Activated CD4-positive, alpha-beta T cell treated with anti-CD3 and anti-CD28 coated beads for 1 hour (primary cell): ENCODE results near the gene OAS2.

ENCODE experiments used
- DNase-seq: peaks from one replicate; pipeline ENCODE4 v3.0.0-alpha.2; 2020

Gene OAS2

DNA sequence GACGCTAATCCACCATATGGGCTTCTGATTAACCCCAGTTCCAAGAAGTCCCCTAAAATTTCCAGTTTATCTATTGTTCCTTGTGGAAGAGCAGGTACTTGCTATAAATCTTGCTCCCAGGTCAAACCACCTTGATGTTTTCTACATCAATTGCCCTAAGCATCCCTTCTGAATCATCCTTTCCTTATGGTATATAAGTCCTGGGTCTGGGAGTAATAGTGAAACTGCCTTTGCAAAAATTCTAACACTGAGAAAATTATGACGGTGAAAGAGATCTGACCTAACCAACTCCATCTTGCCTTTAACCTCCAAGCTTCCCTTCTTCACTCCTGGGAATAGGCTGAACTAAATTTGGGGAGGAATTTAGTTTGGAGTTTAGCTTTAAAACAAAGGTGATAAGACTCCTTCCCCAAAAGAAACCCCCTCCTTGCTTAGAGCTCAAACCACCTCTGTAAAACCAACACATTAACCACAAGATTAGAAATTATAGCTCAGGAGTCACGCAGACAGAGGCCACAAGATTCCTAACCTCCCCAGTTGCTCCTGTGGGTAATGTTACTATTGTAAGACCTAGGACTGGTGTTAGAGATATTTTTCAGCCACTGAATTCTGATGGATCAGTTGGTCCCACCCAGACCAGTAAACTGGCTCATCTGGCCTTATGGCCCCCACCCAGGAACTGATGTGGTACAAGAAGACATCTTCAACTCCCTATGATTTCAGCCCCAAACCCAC lies 44.4 kb downstream of the OAS2 start:
- no peak for DNase-seq

DNA sequence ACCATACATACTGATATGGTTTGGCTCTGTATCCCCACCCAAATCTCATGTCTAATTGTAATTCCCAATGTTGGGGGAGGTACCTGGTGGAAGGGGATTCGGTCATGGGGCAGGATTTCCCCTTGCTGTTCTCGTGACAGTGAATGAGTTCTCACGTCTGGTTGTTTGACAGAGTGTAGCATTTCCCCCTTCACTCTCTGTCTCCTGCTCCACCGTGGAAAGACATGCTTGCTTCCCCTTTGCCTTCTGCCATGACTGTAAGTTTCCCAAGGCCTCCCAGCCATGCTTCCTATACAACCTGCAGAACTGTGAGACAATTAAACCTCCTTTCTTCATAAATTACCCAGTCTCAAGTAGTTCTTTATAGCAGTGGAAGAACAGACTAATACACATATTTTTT lies 49.4 kb downstream of the OAS2 start:
- no peak for DNase-seq

DNA sequence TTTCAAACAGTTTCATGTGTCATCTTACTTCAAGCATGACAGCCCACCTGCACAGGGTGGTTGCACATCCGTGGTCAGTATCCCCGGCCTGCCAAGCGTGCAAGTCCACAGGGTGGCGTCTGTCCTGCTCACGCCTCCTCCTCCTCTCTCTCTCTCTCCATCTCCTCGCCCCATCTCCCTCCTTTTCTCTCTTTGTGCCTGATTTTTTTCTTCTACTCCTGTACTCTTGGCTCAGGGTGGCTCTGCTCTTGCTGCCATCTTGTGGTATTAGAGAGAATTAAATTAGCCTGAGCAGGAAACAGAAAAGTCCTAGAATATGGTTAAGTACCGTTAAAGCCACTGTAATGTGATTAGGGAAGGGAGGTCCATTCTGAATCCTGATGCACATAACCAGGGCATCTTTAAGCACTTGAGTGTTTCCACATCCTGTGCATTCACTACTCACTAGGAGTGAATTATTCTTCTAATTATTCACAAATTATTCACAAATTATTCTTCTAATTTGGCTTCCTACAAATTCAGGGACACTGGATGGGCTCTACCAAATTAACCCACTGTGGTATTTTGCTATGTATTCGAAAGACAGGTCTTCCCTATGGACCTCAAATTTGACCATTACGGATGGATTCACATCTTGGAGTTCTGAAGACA lies 52.7 kb downstream of the OAS2 start:
- DNase-seq = no peak

DNA sequence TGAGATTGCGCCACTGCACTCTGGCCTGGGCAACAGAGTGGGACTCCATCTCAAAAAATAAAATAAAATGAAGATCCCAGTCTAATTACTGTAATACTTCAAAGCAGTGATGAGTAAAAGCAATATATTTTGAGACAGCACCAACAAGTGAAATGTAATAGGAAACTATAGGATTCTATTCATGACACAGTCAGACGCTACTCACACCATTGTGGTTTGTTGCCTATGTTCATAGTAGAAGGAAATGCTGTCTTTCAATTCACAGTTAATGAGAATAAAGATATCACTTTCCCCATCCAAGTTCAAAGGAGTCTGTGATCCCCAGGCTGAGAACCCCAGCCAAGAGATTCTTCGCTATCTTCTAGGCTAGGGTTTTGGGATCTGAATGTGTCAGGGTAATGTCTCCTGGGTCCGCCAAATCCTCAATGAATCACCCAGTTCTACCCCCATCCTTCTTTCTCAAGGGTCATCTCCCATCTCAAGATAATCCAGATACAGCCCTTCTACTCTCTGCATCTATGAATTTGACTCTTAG lies 61.7 kb downstream of the OAS2 start:
- no peak for DNase-seq

DNA sequence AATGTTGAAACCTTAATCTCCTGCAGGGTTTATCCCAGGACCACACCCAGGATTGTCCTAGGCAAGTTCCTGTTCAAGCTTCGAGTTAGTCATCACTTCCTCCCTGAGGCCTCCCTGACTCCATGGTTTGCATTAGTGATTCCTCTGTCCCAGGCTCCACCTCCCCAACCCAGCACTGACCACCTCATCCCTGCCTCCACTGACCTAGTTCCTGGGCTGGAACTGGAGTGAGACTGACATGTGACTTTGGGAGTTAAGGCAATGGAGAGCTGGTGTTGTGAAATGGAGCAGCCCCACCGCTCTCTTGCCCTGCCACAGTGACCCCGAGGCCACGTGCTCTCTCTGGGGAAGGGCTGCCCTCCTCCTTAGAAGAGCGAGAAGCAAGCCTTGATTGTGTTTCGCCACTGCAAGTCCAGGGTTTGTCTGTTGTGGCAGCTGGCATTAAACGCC lies 62.4 kb downstream of the OAS2 start:
- no peak for DNase-seq

DNA sequence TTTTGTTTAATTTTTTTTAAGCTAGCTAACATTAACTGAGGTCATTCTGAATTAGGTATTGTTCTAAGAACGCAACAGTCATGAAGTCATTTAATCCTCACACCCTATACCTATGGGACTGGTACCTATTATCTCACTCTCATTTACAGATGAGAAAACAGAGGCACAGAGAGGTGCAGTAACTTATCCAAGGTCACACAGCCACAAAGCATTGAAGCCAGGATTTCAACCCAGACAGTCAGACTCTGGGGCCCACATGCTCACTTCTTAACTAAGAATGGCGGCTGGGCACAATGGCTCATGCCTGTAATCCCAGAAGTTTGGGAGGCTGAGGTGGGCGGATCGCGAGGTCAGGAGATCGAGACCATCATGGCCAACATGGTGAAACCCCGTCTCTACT lies 63.2 kb downstream of the OAS2 start:
- no peak for DNase-seq

DNA sequence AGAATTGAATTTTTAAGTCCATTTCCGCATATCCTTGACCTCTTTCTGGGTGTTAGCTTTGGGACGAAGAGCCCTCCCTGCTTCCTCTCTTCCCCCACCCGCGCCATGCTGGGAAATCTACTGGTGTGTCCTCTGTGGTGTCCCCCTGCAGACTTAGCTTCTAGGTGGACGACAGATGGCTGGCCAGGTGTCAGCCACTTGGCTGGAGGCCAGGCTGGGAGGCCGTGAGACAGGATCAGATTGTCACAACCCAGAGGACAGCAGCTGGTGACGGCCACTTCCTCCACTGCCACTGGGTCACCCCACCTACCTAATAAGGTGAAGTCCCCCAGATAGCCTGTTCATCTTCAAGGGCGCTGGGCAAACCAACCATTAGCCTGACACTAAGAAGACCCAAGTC lies 64.9 kb downstream of the OAS2 start:
- no peak for DNase-seq

DNA sequence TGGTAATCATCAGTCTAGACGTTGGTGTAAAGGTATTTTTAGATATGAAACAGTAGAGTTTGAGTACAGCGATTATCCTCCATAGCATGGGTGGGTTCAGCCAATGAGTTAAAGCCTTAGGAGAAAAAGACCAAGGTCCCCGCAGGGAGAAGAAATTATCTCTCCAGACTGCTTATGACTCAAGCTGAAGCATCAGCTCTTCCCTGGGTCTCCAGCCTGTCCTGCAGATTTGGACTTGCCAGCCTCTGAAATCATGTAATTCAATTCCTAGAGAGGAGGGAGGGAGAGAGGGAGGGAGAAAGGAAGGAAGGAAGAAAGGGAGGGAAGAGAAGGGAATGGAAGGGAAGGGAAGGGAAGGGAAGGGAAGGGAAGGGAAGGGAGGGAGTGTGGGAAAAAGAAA lies 66.2 kb downstream of the OAS2 start:
- no peak for DNase-seq

DNA sequence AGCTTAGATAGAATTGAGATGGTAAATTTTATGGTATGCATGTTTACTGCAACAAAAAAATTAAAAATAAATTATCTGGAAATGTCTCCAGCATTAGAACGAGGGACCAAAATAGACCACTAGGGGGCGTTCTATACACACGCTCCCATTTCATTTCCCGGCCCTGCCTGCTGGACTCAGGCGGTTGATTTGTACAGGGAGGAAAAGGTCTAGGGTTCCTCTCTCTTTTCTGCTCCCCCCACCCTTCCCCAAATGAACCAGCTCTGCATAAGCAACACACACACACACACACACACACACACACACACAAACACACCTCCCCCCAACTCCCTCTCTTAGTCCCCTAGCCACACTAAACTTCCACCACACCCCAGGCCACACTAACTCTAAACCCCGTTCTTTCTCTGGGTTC lies 70.4 kb downstream of the OAS2 start:
- peak; percentile 43 for DNase-seq

DNA sequence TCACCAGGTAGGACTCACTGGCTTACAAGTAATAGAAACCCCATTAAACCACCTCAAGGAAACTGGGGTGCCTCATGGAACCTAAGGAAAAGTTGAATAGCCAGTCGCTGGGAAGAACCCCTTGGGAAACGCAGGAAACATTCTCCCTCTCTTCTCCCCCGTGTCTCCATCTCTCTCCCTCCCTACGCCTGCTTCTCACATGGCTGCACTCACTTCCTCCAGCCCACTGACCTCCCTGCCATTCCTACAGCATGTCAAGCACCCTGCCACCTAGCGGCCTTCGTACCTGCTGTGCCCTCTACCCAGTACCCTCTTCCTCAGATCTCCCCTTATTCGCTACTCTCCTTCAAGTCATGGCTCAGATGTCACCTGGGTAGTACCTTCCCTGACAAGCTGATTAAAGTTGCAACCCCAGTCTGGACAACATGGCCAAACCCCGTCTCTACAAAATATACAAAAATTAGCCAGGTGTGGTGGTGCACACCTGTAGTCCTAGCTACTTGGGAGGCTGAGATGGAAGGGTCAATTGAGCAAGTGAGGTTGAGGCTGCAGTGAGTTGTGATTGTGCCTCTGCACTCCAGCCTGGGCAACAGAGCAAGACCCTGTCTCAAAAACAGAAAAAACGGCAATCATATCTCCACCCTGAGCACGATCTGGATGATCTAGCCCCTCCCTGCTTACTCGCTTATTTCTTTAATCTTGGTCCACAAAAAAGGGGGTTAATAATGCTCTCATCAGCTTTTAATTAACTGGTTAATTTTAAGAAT lies 71.8 kb downstream of the OAS2 start:
- no peak for DNase-seq

DNA sequence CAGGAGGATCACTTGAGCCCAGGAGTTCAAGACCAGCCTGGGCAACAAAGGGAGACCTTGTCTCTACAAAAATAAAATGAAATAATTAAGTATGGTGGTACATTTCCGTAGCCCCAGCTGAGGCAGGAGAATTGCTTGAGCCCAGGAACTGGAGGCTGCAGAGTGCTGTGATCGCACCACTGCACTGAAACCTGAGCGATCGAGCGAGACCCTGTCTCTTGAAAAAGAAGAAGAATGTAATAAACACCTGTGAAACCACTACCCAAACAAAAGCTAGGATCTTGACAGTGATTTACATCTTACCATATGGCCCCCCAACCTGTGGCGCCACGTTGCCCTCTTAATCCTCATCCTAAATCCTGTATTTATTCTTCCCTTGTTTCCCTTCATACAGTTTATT lies 72.5 kb downstream of the OAS2 start:
- no peak for DNase-seq

DNA sequence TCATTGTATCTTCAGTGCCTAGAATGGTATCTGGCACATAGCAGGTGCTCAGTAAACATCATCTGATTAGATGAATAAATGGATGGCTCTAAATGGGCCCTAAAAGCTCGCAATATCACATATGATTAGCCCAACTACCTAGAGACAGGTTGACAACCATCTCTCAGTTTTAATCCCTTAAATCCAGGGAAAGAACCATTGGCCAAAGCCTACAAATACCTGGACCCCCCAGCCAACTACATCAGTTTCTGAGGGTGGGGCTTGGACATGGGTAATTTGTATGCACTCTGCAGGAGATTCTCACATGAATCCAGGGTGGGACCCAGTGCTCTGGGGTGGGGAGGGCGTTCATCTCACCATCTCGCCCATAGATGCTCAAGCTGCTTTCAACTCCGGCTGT lies 73.4 kb downstream of the OAS2 start:
- no peak for DNase-seq

DNA sequence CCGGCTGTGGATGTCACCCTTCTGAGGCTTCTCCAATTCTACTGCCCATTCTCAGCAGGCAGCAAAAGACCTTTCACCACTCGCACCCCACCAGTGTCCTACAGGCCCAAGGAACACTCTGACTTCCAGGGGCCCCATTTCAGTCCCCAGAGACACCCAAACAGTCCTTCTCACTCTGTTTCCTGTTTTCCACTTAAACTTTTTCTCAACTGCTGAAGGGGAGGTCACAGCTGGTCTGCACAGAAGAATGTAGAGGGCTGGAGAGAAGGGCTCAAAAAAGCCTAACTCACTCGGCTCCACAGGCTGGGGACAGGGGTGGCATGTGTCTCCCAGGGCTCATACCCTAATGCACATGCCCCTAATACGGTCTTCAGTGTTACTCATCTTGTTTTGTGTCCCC lies 74.0 kb downstream of the OAS2 start:
- DNase-seq = no peak

DNA sequence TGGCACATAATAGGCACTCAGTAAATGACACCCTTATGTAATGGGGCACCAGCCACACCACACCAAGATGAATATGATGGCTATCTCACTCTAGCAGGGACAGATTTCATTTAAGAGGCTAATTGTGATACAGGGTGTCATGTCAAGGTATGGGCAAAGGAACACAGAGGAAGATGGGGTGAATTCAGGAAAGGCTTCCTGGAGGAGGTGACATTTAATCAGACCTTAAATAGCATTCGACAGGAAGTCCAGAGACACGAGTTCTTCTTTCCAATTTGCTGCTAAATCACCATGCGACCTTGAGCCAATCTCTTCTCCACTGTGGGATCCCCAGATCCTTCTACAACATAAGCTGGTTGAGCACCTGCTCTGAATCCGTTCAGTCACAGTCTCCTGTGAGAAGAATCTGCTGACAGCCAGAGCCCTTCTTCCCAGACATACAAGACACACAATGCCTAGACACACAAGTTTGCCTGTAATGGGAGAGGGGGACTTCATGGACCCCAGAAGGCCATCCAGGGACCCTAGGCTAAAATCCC lies 76.7 kb downstream of the OAS2 start:
- no peak for DNase-seq

DNA sequence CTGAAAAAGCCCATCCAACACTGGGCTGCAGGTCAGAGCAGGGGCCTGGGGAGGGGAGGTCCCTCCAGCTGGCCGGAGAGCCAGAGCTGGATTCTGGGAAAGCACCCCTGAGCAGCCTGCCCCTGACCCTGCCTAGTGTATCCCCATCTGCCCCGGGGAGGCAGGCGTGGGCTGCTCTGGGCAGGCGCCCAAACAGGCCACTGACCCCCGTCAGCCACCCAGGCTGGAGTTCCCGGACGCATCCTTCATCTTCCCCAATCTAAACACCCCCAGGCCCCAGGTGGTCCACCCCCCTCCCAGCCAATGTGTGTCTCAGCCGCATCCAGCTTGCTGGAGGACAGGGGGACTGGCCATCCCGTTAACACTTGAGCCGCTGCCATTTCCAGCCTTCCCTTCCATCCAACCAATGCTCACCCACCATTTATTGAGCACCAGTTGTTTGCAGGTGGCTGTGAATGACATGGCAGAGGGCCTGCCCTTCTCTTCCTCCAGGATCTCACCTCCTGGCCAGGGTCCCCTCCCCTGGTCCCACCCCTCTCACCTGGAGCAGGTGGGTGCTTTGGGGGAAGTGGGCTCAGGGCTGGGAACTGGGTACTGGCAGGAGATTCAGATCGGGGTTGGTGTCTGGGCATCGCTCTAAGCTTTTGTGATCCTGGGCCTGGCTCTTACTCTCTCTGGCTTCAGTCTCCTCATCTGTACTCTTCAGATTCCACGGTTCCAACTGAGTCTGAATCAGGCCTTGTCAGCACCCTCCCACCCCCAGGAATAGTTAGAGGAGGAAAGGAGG lies 77.5 kb downstream of the OAS2 start:
- no peak for DNase-seq

DNA sequence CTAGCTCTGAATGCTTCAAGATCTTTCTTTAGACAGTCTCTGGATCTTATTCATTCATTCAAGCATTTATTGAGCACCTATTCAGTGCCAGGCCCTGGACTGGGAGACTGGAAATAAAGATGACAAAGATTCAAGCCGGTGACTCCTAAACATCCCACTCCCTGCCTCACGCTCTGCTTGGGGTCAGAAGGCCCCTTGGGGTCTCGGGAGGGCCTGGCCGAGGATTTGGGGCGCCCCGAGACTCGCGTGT lies 78.0 kb downstream of the OAS2 start:
- no peak for DNase-seq

DNA sequence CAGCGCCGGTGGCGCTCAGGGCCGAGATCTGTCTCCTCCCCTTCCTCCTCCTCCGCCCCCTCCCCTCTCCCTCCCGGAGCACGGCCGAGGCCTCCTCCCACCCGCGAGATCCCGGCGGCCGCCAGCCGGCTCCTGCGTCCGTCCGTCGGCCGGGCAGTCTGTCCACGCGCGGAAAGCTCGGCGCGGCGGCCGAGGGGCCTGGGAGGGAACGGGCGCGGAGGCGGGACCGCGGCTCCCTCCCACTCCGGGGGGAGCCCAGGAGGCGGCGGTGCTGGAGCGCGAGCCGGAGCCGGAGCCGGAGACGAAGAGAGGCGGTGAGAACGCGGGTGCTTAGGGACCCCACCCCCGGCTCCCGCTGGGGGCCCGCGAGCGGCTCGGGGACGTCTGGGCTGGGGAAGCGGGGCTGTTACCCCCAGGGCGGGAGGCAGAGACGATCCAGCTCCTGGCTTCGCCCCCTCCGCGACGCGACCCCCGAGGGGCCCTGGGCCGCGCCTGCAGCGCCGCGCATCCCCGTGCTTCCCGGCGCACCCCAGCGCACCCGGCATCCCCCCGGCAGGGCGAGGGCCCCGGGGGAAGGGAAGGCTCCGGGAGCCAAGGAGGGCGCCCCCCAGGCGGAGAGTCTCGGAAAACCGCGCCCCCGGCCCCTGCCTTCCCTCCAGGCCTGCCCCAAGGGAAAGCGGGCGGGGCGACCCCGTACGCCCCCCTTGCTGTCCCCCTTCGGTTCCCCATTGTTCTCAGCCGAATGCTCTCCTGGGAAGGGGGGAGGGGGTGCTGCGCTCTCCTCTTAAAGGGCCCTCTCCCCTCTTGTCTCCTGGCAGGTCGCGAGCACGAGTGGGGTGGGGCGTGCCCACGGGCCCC lies 78.5 kb downstream of the OAS2 start, which contains the start of gene DTX1:
TSS of gene DTX1 (plus strand) at position 100 of the 858 bp plus-strand sequence. CDS start 1,463 bp downstream, outside the sequence.
- peak; percentile 28 for DNase-seq

DNA sequence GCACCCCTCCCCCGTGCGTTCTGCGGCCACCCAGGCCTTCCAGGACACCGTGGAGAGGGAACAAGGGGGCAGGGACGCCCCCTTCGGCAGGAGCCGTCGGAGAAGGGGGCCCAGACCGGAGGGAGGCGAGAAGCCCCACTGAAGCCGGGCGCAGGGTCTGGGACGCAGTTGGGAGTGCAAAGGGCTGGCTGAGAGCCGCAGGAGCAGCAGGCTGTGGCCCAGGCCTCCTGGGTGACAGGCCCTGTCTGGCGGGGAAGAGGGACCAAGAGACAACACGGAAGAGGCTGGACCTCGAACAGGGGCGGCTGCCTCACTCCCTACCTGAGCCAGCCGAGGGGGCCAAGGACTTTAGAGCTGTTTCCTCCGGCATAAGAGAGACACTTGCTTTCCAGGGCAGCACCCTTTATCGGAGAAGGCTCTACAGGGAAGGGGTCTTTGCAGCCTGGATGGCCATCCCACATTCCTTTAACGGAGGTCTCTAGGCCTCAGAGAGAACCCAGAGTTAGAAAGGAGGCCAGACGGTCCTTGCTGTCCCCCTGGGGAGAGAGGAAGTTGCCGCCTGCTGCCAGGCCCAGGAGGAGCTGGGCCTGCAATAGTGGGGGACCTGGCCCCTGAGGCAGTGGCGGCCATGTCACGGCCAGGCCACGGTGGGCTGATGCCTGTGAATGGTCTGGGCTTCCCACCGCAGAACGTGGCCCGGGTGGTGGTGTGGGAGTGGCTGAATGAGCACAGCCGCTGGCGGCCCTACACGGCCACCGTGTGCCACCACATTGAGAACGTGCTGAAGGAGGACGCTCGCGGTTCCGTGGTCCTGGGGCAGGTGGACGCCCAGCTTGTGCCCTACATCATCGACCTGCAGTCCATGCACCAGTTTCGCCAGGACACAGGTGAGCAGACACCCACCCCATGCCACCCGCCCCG lies 79.5 kb downstream of the OAS2 start:
- no peak for DNase-seq

DNA sequence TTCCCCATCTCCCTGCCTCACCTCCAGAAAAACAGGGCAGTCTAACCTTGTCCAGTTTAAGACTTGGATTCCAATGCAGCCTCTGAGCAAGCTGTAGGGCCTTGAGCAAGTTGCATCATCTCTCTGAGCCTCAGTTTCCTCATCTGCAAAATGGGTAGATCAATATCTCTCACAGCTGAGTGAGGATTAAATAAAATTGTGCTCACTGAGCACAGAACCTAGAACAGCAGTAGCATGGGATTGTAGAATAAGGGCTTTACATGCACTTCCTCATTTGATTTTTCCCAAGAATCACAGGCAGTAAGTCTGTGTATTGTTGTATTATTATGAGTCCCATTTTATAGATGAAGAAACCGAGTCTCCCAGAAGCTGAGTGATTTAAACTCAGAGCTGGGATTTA lies 80.2 kb downstream of the OAS2 start:
- no peak for DNase-seq

DNA sequence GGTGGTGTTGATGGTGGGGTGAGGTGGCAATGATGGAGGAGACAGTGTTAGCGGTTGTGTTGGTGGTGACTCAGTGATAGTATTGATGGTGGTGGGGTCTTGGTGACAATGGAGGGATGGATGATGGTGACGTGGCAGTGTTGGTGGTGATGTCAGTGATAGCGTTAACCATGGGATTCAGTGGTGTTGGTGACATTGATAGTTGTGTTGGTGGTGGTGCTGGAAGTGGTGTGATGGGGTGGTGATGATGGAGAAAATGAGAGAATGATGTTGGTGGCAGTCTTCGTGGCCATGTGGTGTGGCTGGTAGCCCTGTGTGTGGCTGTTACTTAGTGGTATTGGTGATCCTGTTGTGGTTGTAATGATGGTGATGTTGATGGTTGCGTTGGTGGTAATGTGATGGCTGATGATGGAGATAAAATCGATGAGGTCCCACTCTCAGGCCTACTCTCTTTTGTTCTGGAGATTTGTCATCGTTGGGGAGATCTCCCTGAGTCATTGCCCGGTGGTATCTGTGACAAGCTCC lies 80.8 kb downstream of the OAS2 start:
- no peak for DNase-seq
